ENCODE measurements around the gene RSAD1. TPM values are rescaled to one million over a fixed set of nuclear protein-coding genes. Genes with fewer than 3 reads are reported as not detected.

Gene RSAD1
- total RNA-seq, 1 donor from 2014 or later = 42.2 TPM

GRCh38 chr17:50481648-50482047 is 3.0 kb downstream of the RSAD1 start:
- POLR2A ChIA-PET = no interaction called here
- DNase-seq (no peak), ATAC-seq (ENCODE audit: low read depth) (no peak)
- Mint-ChIP-seq H3K36me3 (ENCODE audit: low read depth) (peaks cover 47% of the 10 kb centered on the region), H3K27ac (no peak overlapping the region), H3K27me3 (no peaks in the 10 kb centered on the region), H3K4me1 (peaks cover 19% of the 10 kb centered on the region), H3K4me3 (no peak overlapping the region), H3K9me3 (no peaks in the 10 kb centered on the region)
- CTCF ChIA-PET = interaction anchor here (0.8 to 3.1 kb wide), 3 partner anchors 20 to 144 kb away, joined by 3 to 11 read pairs (median 6); no protein-coding TSS in a partner anchor
- TF ChIP-seq, protein P1, sequence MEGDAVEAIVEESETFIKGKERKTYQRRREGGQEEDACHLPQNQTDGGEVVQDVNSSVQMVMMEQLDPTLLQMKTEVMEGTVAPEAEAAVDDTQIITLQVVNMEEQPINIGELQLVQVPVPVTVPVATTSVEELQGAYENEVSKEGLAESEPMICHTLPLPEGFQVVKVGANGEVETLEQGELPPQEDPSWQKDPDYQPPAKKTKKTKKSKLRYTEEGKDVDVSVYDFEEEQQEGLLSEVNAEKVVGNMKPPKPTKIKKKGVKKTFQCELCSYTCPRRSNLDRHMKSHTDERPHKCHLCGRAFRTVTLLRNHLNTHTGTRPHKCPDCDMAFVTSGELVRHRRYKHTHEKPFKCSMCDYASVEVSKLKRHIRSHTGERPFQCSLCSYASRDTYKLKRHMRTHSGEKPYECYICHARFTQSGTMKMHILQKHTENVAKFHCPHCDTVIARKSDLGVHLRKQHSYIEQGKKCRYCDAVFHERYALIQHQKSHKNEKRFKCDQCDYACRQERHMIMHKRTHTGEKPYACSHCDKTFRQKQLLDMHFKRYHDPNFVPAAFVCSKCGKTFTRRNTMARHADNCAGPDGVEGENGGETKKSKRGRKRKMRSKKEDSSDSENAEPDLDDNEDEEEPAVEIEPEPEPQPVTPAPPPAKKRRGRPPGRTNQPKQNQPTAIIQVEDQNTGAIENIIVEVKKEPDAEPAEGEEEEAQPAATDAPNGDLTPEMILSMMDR (IDR thresholded peaks at IDR 0.05) = no peak
- intact Hi-C loops (cut with micrococcal nuclease) = loop anchor here (1.0 kb wide), 2 partner anchors 20 to 60 kb away; no protein-coding TSS in a partner anchor

GRCh38 chr17:50482110-50482509 is 3.5 kb downstream of the RSAD1 start:
- DNase-seq = no peak
- H3K9me3 Mint-ChIP-seq = no peaks in the 10 kb centered on the region
- TF ChIP-seq, protein P1 (IDR thresholded peaks at IDR 0.05) = no peak
- intact Hi-C loops (cut with micrococcal nuclease) = loop anchor here (1.0 kb wide), 2 partner anchors 19 to 59 kb away; no protein-coding TSS in a partner anchor
- peaks cover 19% of the 10 kb centered on the region for H3K4me1 Mint-ChIP-seq
- H3K27me3 Mint-ChIP-seq = no peaks in the 10 kb centered on the region
- ChIA-PET CTCF (interaction anchor here (0.8 to 3.1 kb wide), 3 partner anchors 19 to 144 kb away, joined by 3 to 11 read pairs (median 6); no protein-coding TSS in a partner anchor), POLR2A (no interaction called here)
- peaks cover 48% of the 10 kb centered on the region for H3K36me3 Mint-ChIP-seq (ENCODE audit: low read depth)
- no peak overlapping the region for H3K4me3 Mint-ChIP-seq
- no peak for ATAC-seq (ENCODE audit: low read depth)
- H3K27ac Mint-ChIP-seq = no peak overlapping the region

DNA sequence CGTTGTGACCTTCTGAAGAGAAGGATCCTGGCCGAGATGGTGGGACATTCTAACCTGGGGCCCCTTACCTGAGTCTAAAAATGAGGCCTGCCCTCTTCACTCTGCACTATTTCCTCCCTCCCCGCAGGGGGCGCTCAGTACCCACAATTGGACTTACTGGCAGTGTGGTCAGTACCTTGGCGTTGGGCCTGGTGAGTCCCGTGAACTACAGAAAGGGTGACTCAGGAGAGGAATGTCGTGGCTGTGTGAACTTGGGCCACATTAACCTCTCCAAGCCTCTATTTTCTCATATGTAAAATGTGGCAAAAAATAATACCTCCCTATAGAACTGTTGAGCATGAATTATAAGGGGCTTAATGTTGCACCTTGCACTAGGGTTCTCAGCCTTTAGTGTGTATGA is 3.9 kb downstream of the RSAD1 start:
- ChIA-PET POLR2A (no interaction called here), CTCF (interaction anchor here (0.8 to 3.1 kb wide), 3 partner anchors 19 to 143 kb away, joined by 3 to 11 read pairs (median 6); no protein-coding TSS in a partner anchor)
- Mint-ChIP-seq H3K27ac (no peak overlapping the region), H3K27me3 (no peaks in the 10 kb centered on the region), H3K4me1 (peaks cover 19% of the 10 kb centered on the region), H3K9me3 (no peaks in the 10 kb centered on the region), H3K36me3 (ENCODE audit: low read depth) (peaks cover 50% of the 10 kb centered on the region), H3K4me3 (no peak overlapping the region)
- ATAC-seq (ENCODE audit: low read depth) (no peak), DNase-seq (peak; percentile 64)
- TF ChIP-seq, protein P1 (IDR thresholded peaks at IDR 0.05) = no peak
- intact Hi-C loops (cut with micrococcal nuclease) = loop anchor here (1.0 kb wide), 2 partner anchors 19 to 59 kb away; no protein-coding TSS in a partner anchor

- ChIA-PET POLR2A (no interaction called here), CTCF (interaction anchor here (0.8 to 3.1 kb wide), 3 partner anchors 18 to 86 kb away, joined by 4 to 11 read pairs (median 5); partner anchors contain the start of gene LRRC59)
- peaks cover 15% of the 10 kb centered on the region for H3K4me1 Mint-ChIP-seq
- intact Hi-C loops (cut with micrococcal nuclease) = no loop called here
- H3K27me3 Mint-ChIP-seq = no peaks in the 10 kb centered on the region
- no peaks in the 10 kb centered on the region for H3K9me3 Mint-ChIP-seq
- TF ChIP-seq, protein P1 (IDR thresholded peaks at IDR 0.05) = no peak
- DNase-seq (no peak), ATAC-seq (ENCODE audit: low read depth) (no peak)
- no peak overlapping the region for H3K27ac Mint-ChIP-seq
- H3K36me3 Mint-ChIP-seq (ENCODE audit: low read depth) = peaks cover 50% of the 10 kb centered on the region
- H3K4me3 Mint-ChIP-seq = no peak overlapping the region
Measured at GRCh38 chr17:50483266-50483665, 4.6 kb downstream of the RSAD1 start.

GRCh38 chr17:50484386-50485155 is 5.9 kb downstream of the RSAD1 start:
- TF ChIP-seq, protein P1 (IDR thresholded peaks at IDR 0.05) = no peak
- peaks cover 11% of the 10 kb centered on the region for H3K4me1 Mint-ChIP-seq
- ATAC-seq (ENCODE audit: low read depth) (no peak), DNase-seq (no peak)
- intact Hi-C loops (cut with micrococcal nuclease) = no loop called here
- no peaks in the 10 kb centered on the region for H3K27me3 Mint-ChIP-seq
- no peaks in the 10 kb centered on the region for H3K9me3 Mint-ChIP-seq
- peaks cover 48% of the 10 kb centered on the region for H3K36me3 Mint-ChIP-seq (ENCODE audit: low read depth)
- ChIA-PET CTCF (interaction anchor here (0.9 to 3.1 kb wide), 5 partner anchors 17 to 142 kb away, joined by 3 to 11 read pairs (median 5); no protein-coding TSS in a partner anchor), POLR2A (no interaction called here)
- H3K27ac Mint-ChIP-seq = no peak overlapping the region
- H3K4me3 Mint-ChIP-seq = no peak overlapping the region

Measured in activated B cell treated with CpG ODN at 0.5 μM for 24 hours (primary cell).